ENCODE data around the gene RPL13. TPM values are rescaled to one million over a fixed set of nuclear protein-coding genes. Genes with fewer than 3 reads are reported as not detected.

Gene RPL13
- total RNA-seq, 1 experiment from 2014 or later: 2,140 TPM

GRCh38 chr16:89517128-89517527 lies 43.4 kb upstream of the RPL13 start:
- intact Hi-C loops (cut with micrococcal nuclease; ENCODE audit: unreplicated experiment): no loop called here
- no peak for TF ChIP-seq CTCF (conservative IDR thresholded peaks at IDR 0.05; ENCODE audit: low read depth, low read length)
- TF ChIP-seq EZH2 (IDR thresholded peaks at IDR 0.05; ENCODE audit: borderline replicate concordance, low read depth, low read length, poor library complexity, severe bottlenecking): no peak
- Histone ChIP-seq H3K27ac (ENCODE audit: low read depth, low read length, poor library complexity, severe bottlenecking) (no peak overlapping the region), H3K9me3 (ENCODE audit: low read depth, low read length, poor library complexity, severe bottlenecking) (no peaks in the 10 kb centered on the region), H3K4me3 (ENCODE audit: low read depth, low read length, poor library complexity, severe bottlenecking) (no peak overlapping the region), H3K27me3 (replicated peaks; ENCODE audit: insufficient read depth, low read depth, low read length, poor library complexity) (no peaks in the 10 kb centered on the region), H3K4me1 (ENCODE audit: insufficient read depth, low read length, poor library complexity, severe bottlenecking) (no peaks in the 10 kb centered on the region), H3K36me3 (ENCODE audit: insufficient read depth, low read length, poor library complexity, severe bottlenecking) (peaks cover 58% of the 10 kb centered on the region)
- CTCF ChIA-PET: no interaction called here
- POLR2A ChIA-PET (ENCODE audit: low non-redundant PET): no interaction called here
- BruUV-seq (replicated peaks): no TSS peak
- DNase-seq (ENCODE audit: low spot score): no peak

- TF ChIP-seq EZH2 (IDR thresholded peaks at IDR 0.05; ENCODE audit: borderline replicate concordance, low read depth, low read length, poor library complexity, severe bottlenecking) (no peak), CTCF (conservative IDR thresholded peaks at IDR 0.05; ENCODE audit: low read depth, low read length) (no peak)
- H3K4me1 ChIP-seq (ENCODE audit: insufficient read depth, low read length, poor library complexity, severe bottlenecking): no peaks in the 10 kb centered on the region
- no TSS peak for BruUV-seq (replicated peaks)
- intact Hi-C loops (cut with micrococcal nuclease; ENCODE audit: unreplicated experiment): no loop called here
- ChIA-PET POLR2A (ENCODE audit: low non-redundant PET) (no interaction called here), CTCF (no interaction called here)
- no peak for DNase-seq (ENCODE audit: low spot score)
- peaks cover 63% of the 10 kb centered on the region for H3K36me3 ChIP-seq (ENCODE audit: insufficient read depth, low read length, poor library complexity, severe bottlenecking)
- H3K27me3 ChIP-seq (replicated peaks; ENCODE audit: insufficient read depth, low read depth, low read length, poor library complexity): no peaks in the 10 kb centered on the region
- H3K4me3 ChIP-seq (ENCODE audit: low read depth, low read length, poor library complexity, severe bottlenecking): no peak overlapping the region
- H3K9me3 ChIP-seq (ENCODE audit: low read depth, low read length, poor library complexity, severe bottlenecking): no peaks in the 10 kb centered on the region
- no peak overlapping the region for H3K27ac ChIP-seq (ENCODE audit: low read depth, low read length, poor library complexity, severe bottlenecking)
Measured at GRCh38 chr16:89519881-89520280, 40.6 kb upstream of the RPL13 start.

GRCh38 chr16:89522287-89522686 lies 38.2 kb upstream of the RPL13 start:
- CTCF ChIA-PET: no interaction called here
- Histone ChIP-seq H3K4me3 (ENCODE audit: low read depth, low read length, poor library complexity, severe bottlenecking) (no peak overlapping the region), H3K27me3 (replicated peaks; ENCODE audit: insufficient read depth, low read depth, low read length, poor library complexity) (no peaks in the 10 kb centered on the region), H3K4me1 (ENCODE audit: insufficient read depth, low read length, poor library complexity, severe bottlenecking) (no peaks in the 10 kb centered on the region), H3K27ac (ENCODE audit: low read depth, low read length, poor library complexity, severe bottlenecking) (no peak overlapping the region), H3K36me3 (ENCODE audit: insufficient read depth, low read length, poor library complexity, severe bottlenecking) (peaks cover 71% of the 10 kb centered on the region), H3K9me3 (ENCODE audit: low read depth, low read length, poor library complexity, severe bottlenecking) (no peaks in the 10 kb centered on the region)
- no TSS peak for BruUV-seq (replicated peaks)
- POLR2A ChIA-PET (ENCODE audit: low non-redundant PET): no interaction called here
- TF ChIP-seq EZH2 (IDR thresholded peaks at IDR 0.05; ENCODE audit: borderline replicate concordance, low read depth, low read length, poor library complexity, severe bottlenecking) (no peak), CTCF (conservative IDR thresholded peaks at IDR 0.05; ENCODE audit: low read depth, low read length) (no peak)
- DNase-seq (ENCODE audit: low spot score): no peak
- intact Hi-C loops (cut with micrococcal nuclease; ENCODE audit: unreplicated experiment): no loop called here

All from A673 (cell line).